GM21619 (cell line): ENCODE data around the gene TNF.

Experiments
- ATAC-seq: cut with Tn5 transposase; IDR thresholded peaks from one replicate; pipeline ENCODE4 v1.9.1; 2021; ENCODE audit not compliant: unreplicated experiment

Gene TNF

GRCh38 chr6:31626952-31627351 is 51.6 kb downstream of the TNF start:
- no peak for ATAC-seq

- no peak for ATAC-seq
These were observed 52.4 kb downstream of the TNF start for GRCh38 chr6:31627690-31628287.
